ENCODE results near the gene AHCYL2.

Gene AHCYL2

GRCh38 chr7:129222064-129222463 is 2.8 kb upstream of the AHCYL2 start:
- TF ChIP-seq, protein P1, sequence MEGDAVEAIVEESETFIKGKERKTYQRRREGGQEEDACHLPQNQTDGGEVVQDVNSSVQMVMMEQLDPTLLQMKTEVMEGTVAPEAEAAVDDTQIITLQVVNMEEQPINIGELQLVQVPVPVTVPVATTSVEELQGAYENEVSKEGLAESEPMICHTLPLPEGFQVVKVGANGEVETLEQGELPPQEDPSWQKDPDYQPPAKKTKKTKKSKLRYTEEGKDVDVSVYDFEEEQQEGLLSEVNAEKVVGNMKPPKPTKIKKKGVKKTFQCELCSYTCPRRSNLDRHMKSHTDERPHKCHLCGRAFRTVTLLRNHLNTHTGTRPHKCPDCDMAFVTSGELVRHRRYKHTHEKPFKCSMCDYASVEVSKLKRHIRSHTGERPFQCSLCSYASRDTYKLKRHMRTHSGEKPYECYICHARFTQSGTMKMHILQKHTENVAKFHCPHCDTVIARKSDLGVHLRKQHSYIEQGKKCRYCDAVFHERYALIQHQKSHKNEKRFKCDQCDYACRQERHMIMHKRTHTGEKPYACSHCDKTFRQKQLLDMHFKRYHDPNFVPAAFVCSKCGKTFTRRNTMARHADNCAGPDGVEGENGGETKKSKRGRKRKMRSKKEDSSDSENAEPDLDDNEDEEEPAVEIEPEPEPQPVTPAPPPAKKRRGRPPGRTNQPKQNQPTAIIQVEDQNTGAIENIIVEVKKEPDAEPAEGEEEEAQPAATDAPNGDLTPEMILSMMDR (IDR thresholded peaks at IDR 0.05; ENCODE audit: extremely low read depth, missing control alignments) = no peak
- no peak for DNase-seq (ENCODE audit: low spot score)

DNA sequence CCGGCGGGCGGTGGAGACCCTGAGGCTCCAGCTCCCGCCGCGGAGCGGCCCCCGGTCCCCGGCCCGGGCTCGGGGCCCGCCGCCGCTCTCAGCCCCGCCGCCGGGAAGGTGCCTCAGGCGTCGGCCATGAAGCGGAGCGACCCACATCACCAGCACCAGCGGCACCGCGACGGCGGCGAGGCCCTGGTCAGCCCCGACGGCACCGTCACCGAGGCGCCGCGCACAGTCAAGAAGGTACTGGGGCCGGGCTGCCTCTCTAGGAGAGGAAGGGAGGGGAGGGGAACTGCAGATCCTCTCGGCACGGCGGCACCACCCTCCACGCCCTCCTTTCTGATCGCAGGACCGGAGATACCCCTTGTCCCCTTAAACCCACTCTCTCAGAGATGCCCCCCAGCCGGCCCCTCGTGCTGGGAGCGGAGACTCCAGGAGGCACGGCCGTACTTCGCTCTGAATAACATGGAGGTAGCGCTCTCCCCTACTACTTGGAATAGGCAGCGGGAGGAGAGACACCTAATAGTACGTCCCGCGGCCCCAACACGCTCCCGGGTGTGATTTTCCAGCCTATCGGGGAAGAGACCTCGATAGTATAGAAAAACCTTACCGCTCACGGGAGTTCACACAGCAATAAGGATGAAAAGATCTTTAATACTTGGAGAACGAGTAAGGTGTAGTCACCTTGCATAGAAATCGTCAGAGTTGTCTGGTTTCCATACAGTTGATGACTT is 538 bp downstream of the AHCYL2 start:
- peak; percentile 48 for DNase-seq (ENCODE audit: low spot score)
- TF ChIP-seq, protein P1 (IDR thresholded peaks at IDR 0.05; ENCODE audit: extremely low read depth, missing control alignments) = no peak

DNA sequence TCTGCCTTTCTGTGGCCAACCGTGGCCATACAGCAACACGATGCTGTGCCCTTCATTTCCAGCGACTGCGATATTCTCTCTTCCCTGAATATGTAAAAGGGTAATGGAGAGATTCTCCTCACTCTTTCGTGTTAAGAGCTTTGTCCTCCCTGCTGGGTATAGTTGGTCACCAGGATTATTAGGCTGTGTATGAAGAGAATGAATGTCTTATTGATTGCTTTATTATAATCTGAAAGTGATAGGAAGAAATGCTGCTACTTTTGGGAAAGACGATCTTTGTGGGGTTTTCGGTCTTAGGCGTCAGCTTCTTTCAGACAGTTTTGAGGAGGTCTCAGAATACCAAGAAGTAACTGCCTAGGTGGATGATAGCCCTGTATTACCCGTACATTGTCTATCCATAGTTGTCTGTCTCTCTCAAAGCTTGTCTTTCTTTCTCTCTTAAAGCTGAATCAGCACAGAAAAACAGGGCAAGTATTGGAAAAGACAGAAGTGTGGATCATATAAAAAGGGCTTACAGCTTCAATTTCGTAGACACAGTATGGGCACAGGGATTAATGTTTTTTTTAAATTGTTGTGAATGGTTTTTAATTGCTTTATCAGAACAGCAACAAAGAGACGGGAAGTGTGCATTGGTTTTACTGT is 1.2 kb downstream of the AHCYL2 start:
- TF ChIP-seq, protein P1 (IDR thresholded peaks at IDR 0.05; ENCODE audit: extremely low read depth, missing control alignments) = no peak
- no peak for DNase-seq (ENCODE audit: low spot score)

DNA sequence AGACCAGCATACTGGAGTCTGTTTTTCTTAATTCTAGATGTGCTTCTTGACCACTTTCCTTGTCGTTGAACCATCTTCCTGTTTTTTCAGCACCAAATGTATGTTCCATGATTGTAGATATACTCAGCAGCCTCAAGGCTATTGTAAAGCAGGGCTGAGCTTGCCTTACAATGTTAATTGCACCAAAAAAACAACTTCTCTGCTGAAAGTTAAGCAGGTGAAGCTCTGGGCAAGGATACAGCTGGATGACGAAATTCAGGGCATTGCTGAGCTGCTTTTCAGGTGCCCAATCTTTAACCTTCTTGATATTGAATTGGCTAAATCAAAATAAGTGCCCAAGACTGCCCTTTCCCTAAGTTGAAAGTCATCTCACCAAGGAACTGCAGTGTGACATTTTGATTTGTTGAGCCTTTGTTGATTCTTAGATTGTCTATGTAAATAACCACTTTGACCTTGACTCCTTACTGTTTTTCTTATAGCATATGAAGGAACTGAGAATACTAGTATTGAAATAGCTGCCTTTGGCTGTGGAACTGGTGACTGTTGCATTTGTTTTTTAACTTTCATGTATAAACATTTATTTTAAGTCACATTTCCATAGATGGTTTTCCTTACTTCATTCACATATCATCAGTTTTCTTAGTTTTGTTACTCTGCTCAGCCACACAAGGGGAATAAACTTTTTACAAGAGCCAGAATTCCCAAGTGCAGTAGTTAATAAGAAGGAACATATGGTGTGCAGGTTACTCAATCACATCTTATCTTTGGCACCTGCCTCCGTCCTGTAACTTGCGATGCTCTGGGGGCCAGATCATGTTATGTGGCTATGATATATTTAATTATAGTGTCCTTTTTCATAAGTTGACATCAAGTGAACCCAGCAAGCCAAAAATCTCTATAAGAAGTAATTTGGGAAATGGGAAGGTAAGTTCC is 3.1 kb downstream of the AHCYL2 start:
- no peak for DNase-seq (ENCODE audit: low spot score)
- TF ChIP-seq, protein P1 (IDR thresholded peaks at IDR 0.05; ENCODE audit: extremely low read depth, missing control alignments) = no peak

DNA sequence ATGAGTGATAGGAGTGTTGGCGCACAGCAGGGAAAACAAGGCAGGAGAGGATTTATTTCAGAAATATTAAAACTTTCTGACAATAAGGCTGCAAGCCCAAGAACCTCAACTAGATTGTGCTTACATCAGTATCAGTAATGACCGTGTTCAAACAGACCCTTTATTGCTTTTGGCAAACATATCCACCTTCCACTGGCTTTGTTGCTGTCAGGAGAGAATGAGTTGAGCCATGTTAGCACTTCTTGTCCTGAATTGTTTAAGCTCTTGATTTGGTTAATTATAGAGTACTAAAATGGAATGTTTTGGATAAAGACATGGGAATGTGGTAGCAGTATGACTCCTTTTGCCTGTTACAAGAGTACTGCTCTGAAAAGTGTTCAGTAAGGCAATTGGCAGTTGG is 3.8 kb downstream of the AHCYL2 start:
- DNase-seq (ENCODE audit: low spot score) = no peak
- TF ChIP-seq, protein P1 (IDR thresholded peaks at IDR 0.05; ENCODE audit: extremely low read depth, missing control alignments) = no peak

- no peak for DNase-seq (ENCODE audit: low spot score)
- TF ChIP-seq, protein P1 (IDR thresholded peaks at IDR 0.05; ENCODE audit: extremely low read depth, missing control alignments) = no peak
These were observed 6.8 kb downstream of the AHCYL2 start for GRCh38 chr7:129231666-129232065.

Data from GM20000 (cell line).